ENCODE data around the gene PDE4DIP.
"Not testable (repeated sequence)": the region's sequence is repeated elsewhere in the genome, so short reads cannot be mapped to it uniquely, and the experiment has no call there.

The PDE4DIP gene

GRCh38 chr1:148850840-148851239 lies 6.6 kb downstream of the PDE4DIP start:
- H3K9me3 ChIP-seq (ENCODE audit: insufficient read depth, low read depth, low read length); H3K9ac ChIP-seq (ENCODE audit: low read depth, low read length); H3K4me3 ChIP-seq (ENCODE audit: low read length); H3K27ac ChIP-seq (ENCODE audit: low read length); H3K36me3 ChIP-seq (ENCODE audit: insufficient read depth, low read depth, low read length); H3K4me1 ChIP-seq (ENCODE audit: insufficient read depth, low read length); H3K27me3 ChIP-seq (ENCODE audit: insufficient read depth, low read length): not testable (repeated sequence)

- not testable (repeated sequence) for H3K9ac ChIP-seq (ENCODE audit: low read depth, low read length); H3K4me3 ChIP-seq (ENCODE audit: low read length); H3K4me1 ChIP-seq (ENCODE audit: insufficient read depth, low read length); H3K36me3 ChIP-seq (ENCODE audit: insufficient read depth, low read depth, low read length); H3K27me3 ChIP-seq (ENCODE audit: insufficient read depth, low read length); H3K9me3 ChIP-seq (ENCODE audit: insufficient read depth, low read depth, low read length); H3K27ac ChIP-seq (ENCODE audit: low read length)
Observed at GRCh38 chr1:148851684-148852083, 7.5 kb downstream of the PDE4DIP start.

GRCh38 chr1:148853363-148853762 lies 9.1 kb downstream of the PDE4DIP start:
- H3K4me3 ChIP-seq (ENCODE audit: low read length); H3K27ac ChIP-seq (ENCODE audit: low read length); H3K9ac ChIP-seq (ENCODE audit: low read depth, low read length); H3K4me1 ChIP-seq (ENCODE audit: insufficient read depth, low read length); H3K36me3 ChIP-seq (ENCODE audit: insufficient read depth, low read depth, low read length); H3K27me3 ChIP-seq (ENCODE audit: insufficient read depth, low read length); H3K9me3 ChIP-seq (ENCODE audit: insufficient read depth, low read depth, low read length): not testable (repeated sequence)

- H3K27ac ChIP-seq (ENCODE audit: low read length); H3K9ac ChIP-seq (ENCODE audit: low read depth, low read length); H3K9me3 ChIP-seq (ENCODE audit: insufficient read depth, low read depth, low read length); H3K4me3 ChIP-seq (ENCODE audit: low read length); H3K36me3 ChIP-seq (ENCODE audit: insufficient read depth, low read depth, low read length); H3K4me1 ChIP-seq (ENCODE audit: insufficient read depth, low read length); H3K27me3 ChIP-seq (ENCODE audit: insufficient read depth, low read length): not testable (repeated sequence)
Observed at GRCh38 chr1:148854063-148854462, 9.8 kb downstream of the PDE4DIP start.

GRCh38 chr1:148855367-148855766 lies 11.1 kb downstream of the PDE4DIP start:
- H3K4me1 ChIP-seq (ENCODE audit: insufficient read depth, low read length); H3K4me3 ChIP-seq (ENCODE audit: low read length); H3K36me3 ChIP-seq (ENCODE audit: insufficient read depth, low read depth, low read length); H3K27me3 ChIP-seq (ENCODE audit: insufficient read depth, low read length); H3K9me3 ChIP-seq (ENCODE audit: insufficient read depth, low read depth, low read length); H3K27ac ChIP-seq (ENCODE audit: low read length); H3K9ac ChIP-seq (ENCODE audit: low read depth, low read length): not testable (repeated sequence)

GRCh38 chr1:148860049-148860448 lies 15.8 kb downstream of the PDE4DIP start:
- H3K9me3 ChIP-seq (ENCODE audit: insufficient read depth, low read depth, low read length); H3K36me3 ChIP-seq (ENCODE audit: insufficient read depth, low read depth, low read length); H3K4me1 ChIP-seq (ENCODE audit: insufficient read depth, low read length): not testable (repeated sequence)

GRCh38 chr1:148860579-148861259 lies 16.5 kb downstream of the PDE4DIP start:
- not testable (repeated sequence) for H3K27me3 ChIP-seq (ENCODE audit: insufficient read depth, low read length); H3K4me1 ChIP-seq (ENCODE audit: insufficient read depth, low read length); H3K36me3 ChIP-seq (ENCODE audit: insufficient read depth, low read depth, low read length); H3K27ac ChIP-seq (ENCODE audit: low read length); H3K9ac ChIP-seq (ENCODE audit: low read depth, low read length); H3K4me3 ChIP-seq (ENCODE audit: low read length); H3K9me3 ChIP-seq (ENCODE audit: insufficient read depth, low read depth, low read length)

More at GRCh38 chr1:148860049-148860448, 15.8 kb downstream of the PDE4DIP start:
- not testable (repeated sequence) for H3K9ac ChIP-seq (ENCODE audit: low read depth, low read length); H3K27ac ChIP-seq (ENCODE audit: low read length); H3K27me3 ChIP-seq (ENCODE audit: insufficient read depth, low read length); H3K4me3 ChIP-seq (ENCODE audit: low read length)

GRCh38 chr1:148862590-148862989 lies 18.4 kb downstream of the PDE4DIP start:
- H3K9me3 ChIP-seq (ENCODE audit: insufficient read depth, low read depth, low read length); H3K27ac ChIP-seq (ENCODE audit: low read length); H3K4me3 ChIP-seq (ENCODE audit: low read length); H3K27me3 ChIP-seq (ENCODE audit: insufficient read depth, low read length); H3K4me1 ChIP-seq (ENCODE audit: insufficient read depth, low read length); H3K9ac ChIP-seq (ENCODE audit: low read depth, low read length); H3K36me3 ChIP-seq (ENCODE audit: insufficient read depth, low read depth, low read length): not testable (repeated sequence)

GRCh38 chr1:148868924-148869633 lies 24.9 kb downstream of the PDE4DIP start:
- H3K4me1 ChIP-seq (ENCODE audit: insufficient read depth, low read length); H3K9me3 ChIP-seq (ENCODE audit: insufficient read depth, low read depth, low read length); H3K4me3 ChIP-seq (ENCODE audit: low read length); H3K9ac ChIP-seq (ENCODE audit: low read depth, low read length); H3K27me3 ChIP-seq (ENCODE audit: insufficient read depth, low read length); H3K36me3 ChIP-seq (ENCODE audit: insufficient read depth, low read depth, low read length); H3K27ac ChIP-seq (ENCODE audit: low read length): not testable (repeated sequence)

- H3K27me3 ChIP-seq (ENCODE audit: insufficient read depth, low read length); H3K4me3 ChIP-seq (ENCODE audit: low read length); H3K36me3 ChIP-seq (ENCODE audit: insufficient read depth, low read depth, low read length); H3K4me1 ChIP-seq (ENCODE audit: insufficient read depth, low read length); H3K9me3 ChIP-seq (ENCODE audit: insufficient read depth, low read depth, low read length); H3K27ac ChIP-seq (ENCODE audit: low read length); H3K9ac ChIP-seq (ENCODE audit: low read depth, low read length): not testable (repeated sequence)
Observed at GRCh38 chr1:148869634-148869961, 25.4 kb downstream of the PDE4DIP start.

GRCh38 chr1:148874408-148875388 lies 30.5 kb downstream of the PDE4DIP start:
- H3K4me3 ChIP-seq (ENCODE audit: low read length); H3K9me3 ChIP-seq (ENCODE audit: insufficient read depth, low read depth, low read length): not testable (repeated sequence)

More at GRCh38 chr1:148874408-148875388, 30.5 kb downstream of the PDE4DIP start:
- not testable (repeated sequence) for H3K36me3 ChIP-seq (ENCODE audit: insufficient read depth, low read depth, low read length); H3K27ac ChIP-seq (ENCODE audit: low read length); H3K4me1 ChIP-seq (ENCODE audit: insufficient read depth, low read length); H3K27me3 ChIP-seq (ENCODE audit: insufficient read depth, low read length); H3K9ac ChIP-seq (ENCODE audit: low read depth, low read length)
